ENCODE data around the gene POLR1E. TPM values are rescaled to one million over a fixed set of nuclear protein-coding genes. Genes with fewer than 3 reads are reported as not detected.
"Not testable (repeated sequence)": the region's sequence is repeated elsewhere in the genome, so short reads cannot be mapped to it uniquely, and the experiment has no call there.

POLR1E gene
- total RNA-seq, 1 experiment from 2014 or later = 39.8 TPM

GRCh38 chr9:37467530-37467929, 18.2 kb upstream of the POLR1E start:
- H3K27ac ChIP-seq (ENCODE audit: low read length); DNase-seq; H3K4me3 ChIP-seq (ENCODE audit: low read length); H3K9me2 ChIP-seq (replicated peaks; ENCODE audit: insufficient read depth, low read length); H4K20me1 ChIP-seq (ENCODE audit: insufficient read depth, low read depth, low read length); H3K4me2 ChIP-seq (ENCODE audit: low read depth, low read length, poor library complexity, severe bottlenecking); H3K27me3 ChIP-seq (ENCODE audit: low read length); H3K9ac ChIP-seq (ENCODE audit: low read length); H3K36me3 ChIP-seq (ENCODE audit: insufficient read depth, low read length); H3K9me3 ChIP-seq (ENCODE audit: low read length); H2AFZ ChIP-seq (ENCODE audit: low read length): not testable (repeated sequence)
- peaks cover 22% of the 10 kb centered on the region for H3K79me2 ChIP-seq (ENCODE audit: low read length)
- H3K4me1 ChIP-seq (ENCODE audit: low read length) = peaks cover 46% of the 10 kb centered on the region

- Histone ChIP-seq H2AFZ (ENCODE audit: low read length) (no peak overlapping the region), H3K36me3 (ENCODE audit: insufficient read depth, low read length) (no peaks in the 10 kb centered on the region), H3K4me1 (ENCODE audit: low read length) (peaks cover 36% of the 10 kb centered on the region), H4K20me1 (ENCODE audit: insufficient read depth, low read depth, low read length) (no peaks in the 10 kb centered on the region), H3K27ac (ENCODE audit: low read length) (no peak overlapping the region), H3K79me2 (ENCODE audit: low read length) (peaks cover 11% of the 10 kb centered on the region), H3K9me2 (replicated peaks; ENCODE audit: insufficient read depth, low read length) (no peaks in the 10 kb centered on the region), H3K4me2 (ENCODE audit: low read depth, low read length, poor library complexity, severe bottlenecking) (no peak overlapping the region), H3K9ac (ENCODE audit: low read length) (no peak overlapping the region), H3K9me3 (ENCODE audit: low read length) (no peaks in the 10 kb centered on the region), H3K27me3 (ENCODE audit: low read length) (no peaks in the 10 kb centered on the region), H3K4me3 (ENCODE audit: low read length) (no peak overlapping the region)
- DNase-seq = peak; percentile 54
Observed at GRCh38 chr9:37468620-37469019, 17.1 kb upstream of the POLR1E start.

GRCh38 chr9:37471942-37472684, 13.6 kb upstream of the POLR1E start:
- Histone ChIP-seq H3K4me3 (ENCODE audit: low read length) (peak overlapping the region; percentile 28; the same call in 1 of the 2 replicates), H3K27me3 (ENCODE audit: low read length) (no peaks in the 10 kb centered on the region), H3K79me2 (ENCODE audit: low read length) (no peaks in the 10 kb centered on the region), H3K9ac (ENCODE audit: low read length) (peak overlapping the region; percentile 15), H3K36me3 (ENCODE audit: insufficient read depth, low read length) (no peaks in the 10 kb centered on the region), H3K4me2 (ENCODE audit: low read depth, low read length, poor library complexity, severe bottlenecking) (peak overlapping the region; percentile 46), H3K27ac (ENCODE audit: low read length) (peak overlapping the region; percentile 20), H3K9me3 (ENCODE audit: low read length) (peaks cover 7% of the 10 kb centered on the region), H2AFZ (ENCODE audit: low read length) (peak overlapping the region; percentile 71), H4K20me1 (ENCODE audit: insufficient read depth, low read depth, low read length) (no peaks in the 10 kb centered on the region), H3K9me2 (replicated peaks; ENCODE audit: insufficient read depth, low read length) (no peaks in the 10 kb centered on the region), H3K4me1 (ENCODE audit: low read length) (peaks cover 20% of the 10 kb centered on the region)
- DNase-seq = no peak

GRCh38 chr9:37473982-37474381, 11.8 kb upstream of the POLR1E start:
- not testable (repeated sequence) for H3K9ac ChIP-seq (ENCODE audit: low read length); H3K36me3 ChIP-seq (ENCODE audit: insufficient read depth, low read length); H3K27ac ChIP-seq (ENCODE audit: low read length); H3K27me3 ChIP-seq (ENCODE audit: low read length); H3K9me2 ChIP-seq (replicated peaks; ENCODE audit: insufficient read depth, low read length); H3K9me3 ChIP-seq (ENCODE audit: low read length); H4K20me1 ChIP-seq (ENCODE audit: insufficient read depth, low read depth, low read length); H3K4me2 ChIP-seq (ENCODE audit: low read depth, low read length, poor library complexity, severe bottlenecking); H2AFZ ChIP-seq (ENCODE audit: low read length); DNase-seq; H3K4me3 ChIP-seq (ENCODE audit: low read length); H3K79me2 ChIP-seq (ENCODE audit: low read length)
- peaks cover 38% of the 10 kb centered on the region for H3K4me1 ChIP-seq (ENCODE audit: low read length)

GRCh38 chr9:37474438-37474837, 11.3 kb upstream of the POLR1E start:
- Histone ChIP-seq H3K4me2 (ENCODE audit: low read depth, low read length, poor library complexity, severe bottlenecking) (no peak overlapping the region), H3K4me1 (ENCODE audit: low read length) (peaks cover 41% of the 10 kb centered on the region), H4K20me1 (ENCODE audit: insufficient read depth, low read depth, low read length) (no peaks in the 10 kb centered on the region), H3K9me3 (ENCODE audit: low read length) (peaks cover 7% of the 10 kb centered on the region), H3K9me2 (replicated peaks; ENCODE audit: insufficient read depth, low read length) (no peaks in the 10 kb centered on the region), H3K4me3 (ENCODE audit: low read length) (no peak overlapping the region), H3K9ac (ENCODE audit: low read length) (no peak overlapping the region), H2AFZ (ENCODE audit: low read length) (no peak overlapping the region), H3K27ac (ENCODE audit: low read length) (no peak overlapping the region), H3K36me3 (ENCODE audit: insufficient read depth, low read length) (no peaks in the 10 kb centered on the region), H3K27me3 (ENCODE audit: low read length) (no peaks in the 10 kb centered on the region), H3K79me2 (ENCODE audit: low read length) (no peaks in the 10 kb centered on the region)
- no peak for DNase-seq

GRCh38 chr9:37476930-37477329, 8.8 kb upstream of the POLR1E start:
- H3K27ac ChIP-seq (ENCODE audit: low read length) = peak overlapping the region; percentile 90
- H3K9me2 ChIP-seq (replicated peaks; ENCODE audit: insufficient read depth, low read length) = no peaks in the 10 kb centered on the region
- no peaks in the 10 kb centered on the region for H4K20me1 ChIP-seq (ENCODE audit: insufficient read depth, low read depth, low read length)
- DNase-seq = no peak
- no peak overlapping the region for H3K4me2 ChIP-seq (ENCODE audit: low read depth, low read length, poor library complexity, severe bottlenecking)
- no peak overlapping the region for H2AFZ ChIP-seq (ENCODE audit: low read length)
- no peak overlapping the region for H3K9ac ChIP-seq (ENCODE audit: low read length)
- peaks cover 54% of the 10 kb centered on the region for H3K4me1 ChIP-seq (ENCODE audit: low read length)
- H3K4me3 ChIP-seq (ENCODE audit: low read length) = no peak overlapping the region
- H3K9me3 ChIP-seq (ENCODE audit: low read length) = peaks cover 7% of the 10 kb centered on the region
- H3K36me3 ChIP-seq (ENCODE audit: insufficient read depth, low read length) = no peaks in the 10 kb centered on the region
- no peaks in the 10 kb centered on the region for H3K27me3 ChIP-seq (ENCODE audit: low read length)
- no peaks in the 10 kb centered on the region for H3K79me2 ChIP-seq (ENCODE audit: low read length)

- peak overlapping the region; percentile 90 for H3K27ac ChIP-seq (ENCODE audit: low read length)
- DNase-seq; H3K27me3 ChIP-seq (ENCODE audit: low read length); H4K20me1 ChIP-seq (ENCODE audit: insufficient read depth, low read depth, low read length); H3K79me2 ChIP-seq (ENCODE audit: low read length); H3K36me3 ChIP-seq (ENCODE audit: insufficient read depth, low read length); H3K9me3 ChIP-seq (ENCODE audit: low read length); H2AFZ ChIP-seq (ENCODE audit: low read length); H3K9me2 ChIP-seq (replicated peaks; ENCODE audit: insufficient read depth, low read length): not testable (repeated sequence)
- peak overlapping the region; percentile 45; the same call in 1 of the 2 replicates for H3K4me3 ChIP-seq (ENCODE audit: low read length)
- peak overlapping the region; percentile 73 for H3K4me2 ChIP-seq (ENCODE audit: low read depth, low read length, poor library complexity, severe bottlenecking)
- peaks cover 54% of the 10 kb centered on the region for H3K4me1 ChIP-seq (ENCODE audit: low read length)
- peak overlapping the region; percentile 29; the same call in 1 of the 2 replicates for H3K9ac ChIP-seq (ENCODE audit: low read length)
Observed at GRCh38 chr9:37477443-37477842, 8.3 kb upstream of the POLR1E start.

GRCh38 chr9:37477987-37478619, 7.6 kb upstream of the POLR1E start:
- H3K9me3 ChIP-seq (ENCODE audit: low read length); H3K27me3 ChIP-seq (ENCODE audit: low read length); H4K20me1 ChIP-seq (ENCODE audit: insufficient read depth, low read depth, low read length); H3K79me2 ChIP-seq (ENCODE audit: low read length); H3K36me3 ChIP-seq (ENCODE audit: insufficient read depth, low read length); H3K9me2 ChIP-seq (replicated peaks; ENCODE audit: insufficient read depth, low read length); H2AFZ ChIP-seq (ENCODE audit: low read length): not testable (repeated sequence)
- H3K9ac ChIP-seq (ENCODE audit: low read length) = peak overlapping the region; percentile 57
- H3K27ac ChIP-seq (ENCODE audit: low read length) = peak overlapping the region; percentile 90
- peak overlapping the region; percentile 73 for H3K4me2 ChIP-seq (ENCODE audit: low read depth, low read length, poor library complexity, severe bottlenecking)
- peak; percentile 80 for DNase-seq
- peak overlapping the region; percentile 45 for H3K4me3 ChIP-seq (ENCODE audit: low read length)
- H3K4me1 ChIP-seq (ENCODE audit: low read length) = peaks cover 54% of the 10 kb centered on the region

Measured in Karpas-422 (cell line).